ENCODE results near the gene COL26A1. TPM values are rescaled to one million over a fixed set of nuclear protein-coding genes. Genes with fewer than 3 reads are reported as not detected.

COL26A1 gene
- total RNA-seq, 1 experiment from 2014 or later: not detected

DNA sequence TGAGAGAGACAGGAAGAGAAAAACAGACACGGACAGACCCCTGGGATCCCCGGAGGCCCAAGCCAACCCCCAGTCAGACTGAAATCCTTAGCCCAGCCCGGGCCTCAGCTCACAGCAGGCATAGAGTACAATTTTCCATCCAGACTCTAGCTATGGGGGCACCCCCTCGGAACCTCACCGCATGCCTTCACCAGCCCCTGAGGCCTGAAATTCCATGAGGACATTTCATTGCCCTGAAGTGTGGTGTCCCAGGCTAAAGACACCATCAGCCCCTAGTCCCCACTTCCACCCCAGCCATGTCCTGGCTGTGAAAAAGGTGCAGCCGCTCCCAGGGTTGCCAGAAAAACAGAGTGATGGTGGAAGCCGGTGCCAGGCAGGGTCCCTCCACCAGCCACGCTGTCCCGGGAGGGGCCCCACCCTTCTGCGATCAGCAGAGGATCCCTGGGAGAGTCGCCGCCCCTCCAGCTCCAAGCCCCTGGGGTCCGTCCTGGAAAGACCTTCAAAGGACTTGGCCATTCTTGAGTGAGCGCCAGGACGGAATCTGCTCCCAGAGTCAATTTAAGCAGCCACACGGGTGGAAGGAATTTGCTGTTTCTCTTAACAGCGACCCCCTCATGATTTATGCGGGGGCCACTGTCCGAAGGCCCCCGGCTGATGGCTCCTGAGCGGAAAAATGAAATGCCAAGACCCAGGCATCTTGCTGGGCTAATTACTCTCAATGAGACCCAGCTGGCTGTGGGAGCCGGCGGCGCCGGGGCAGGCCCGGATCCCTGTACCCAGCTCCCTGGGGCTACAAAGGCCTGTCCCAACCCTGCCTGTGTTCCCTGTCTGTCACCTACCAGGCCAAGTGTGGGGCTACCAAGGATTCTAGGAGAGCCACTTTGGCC lies 243.2 kb downstream of the COL26A1 start:
- Histone ChIP-seq H3K9ac (ENCODE audit: low read length) (no peak overlapping the region), H3K27me3 (ENCODE audit: low read length) (no peaks in the 10 kb centered on the region), H2AFZ (ENCODE audit: low read length) (no peak overlapping the region), H3K4me1 (ENCODE audit: insufficient read depth, low read length) (peaks cover 9% of the 10 kb centered on the region; the same call in 1 of the 2 replicates), H3K9me3 (ENCODE audit: low read length) (no peaks in the 10 kb centered on the region), H3K4me2 (ENCODE audit: low read length) (no peak overlapping the region), H4K20me1 (ENCODE audit: low read length) (no peaks in the 10 kb centered on the region), H3K36me3 (ENCODE audit: low read depth, low read length) (no peaks in the 10 kb centered on the region), H3F3A (ENCODE audit: low read length, unreplicated experiment) (no peaks in the 10 kb centered on the region), H3K79me2 (ENCODE audit: low read length) (no peaks in the 10 kb centered on the region), H3K27ac (ENCODE audit: low read length) (no peak overlapping the region), H3K4me3 (ENCODE audit: low read length) (no peak overlapping the region), H3K9me2 (replicated peaks; ENCODE audit: low read length) (no peaks in the 10 kb centered on the region)
- BruUV-seq (replicated peaks): no TSS peak
- ChIA-PET CTCF (no interaction called here), POLR2A (ENCODE audit: unreplicated experiment) (no interaction called here)
- no peak for DNase-seq
- TF ChIP-seq, protein P1, sequence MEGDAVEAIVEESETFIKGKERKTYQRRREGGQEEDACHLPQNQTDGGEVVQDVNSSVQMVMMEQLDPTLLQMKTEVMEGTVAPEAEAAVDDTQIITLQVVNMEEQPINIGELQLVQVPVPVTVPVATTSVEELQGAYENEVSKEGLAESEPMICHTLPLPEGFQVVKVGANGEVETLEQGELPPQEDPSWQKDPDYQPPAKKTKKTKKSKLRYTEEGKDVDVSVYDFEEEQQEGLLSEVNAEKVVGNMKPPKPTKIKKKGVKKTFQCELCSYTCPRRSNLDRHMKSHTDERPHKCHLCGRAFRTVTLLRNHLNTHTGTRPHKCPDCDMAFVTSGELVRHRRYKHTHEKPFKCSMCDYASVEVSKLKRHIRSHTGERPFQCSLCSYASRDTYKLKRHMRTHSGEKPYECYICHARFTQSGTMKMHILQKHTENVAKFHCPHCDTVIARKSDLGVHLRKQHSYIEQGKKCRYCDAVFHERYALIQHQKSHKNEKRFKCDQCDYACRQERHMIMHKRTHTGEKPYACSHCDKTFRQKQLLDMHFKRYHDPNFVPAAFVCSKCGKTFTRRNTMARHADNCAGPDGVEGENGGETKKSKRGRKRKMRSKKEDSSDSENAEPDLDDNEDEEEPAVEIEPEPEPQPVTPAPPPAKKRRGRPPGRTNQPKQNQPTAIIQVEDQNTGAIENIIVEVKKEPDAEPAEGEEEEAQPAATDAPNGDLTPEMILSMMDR (conservative IDR thresholded peaks at IDR 0.05; ENCODE audit: low read depth, low read length): no peak
- TF ChIP-seq EZH2 (IDR thresholded peaks at IDR 0.05; ENCODE audit: low read length, unreplicated experiment): no peak
- no peak for TF ChIP-seq EZH2phosphoT487 (IDR thresholded peaks at IDR 0.05; ENCODE audit: borderline replicate concordance, low read length)
- no peak for ATAC-seq
- intact Hi-C loops (cut with micrococcal nuclease): no loop called here

DNA sequence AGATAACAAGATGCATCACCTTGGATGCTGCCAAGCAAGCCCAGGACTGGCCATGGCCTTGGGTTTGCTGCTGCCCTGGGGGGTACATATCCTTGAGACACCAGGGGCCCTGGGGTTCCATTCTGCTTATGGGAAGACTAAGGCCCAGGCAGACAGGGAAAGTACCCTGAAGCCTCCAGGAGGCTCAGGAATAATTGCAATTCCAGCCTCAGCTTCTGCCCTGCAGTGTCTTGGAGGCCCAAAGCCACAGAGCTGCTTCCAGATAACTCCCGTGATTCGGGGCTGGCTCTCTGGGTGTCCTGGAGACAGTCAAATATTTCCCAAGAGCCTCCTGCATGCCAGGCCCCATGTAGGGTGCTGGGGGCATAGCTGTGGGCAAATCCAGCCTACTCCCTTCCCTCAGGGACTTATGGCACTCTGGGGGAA lies 243.8 kb downstream of the COL26A1 start:
- ATAC-seq (no peak), DNase-seq (no peak)
- no peak overlapping the region for H2AFZ ChIP-seq (ENCODE audit: low read length)
- no peaks in the 10 kb centered on the region for H3K9me3 ChIP-seq (ENCODE audit: low read length)
- BruUV-seq (replicated peaks): no TSS peak
- no peak overlapping the region for H3K9ac ChIP-seq (ENCODE audit: low read length)
- H4K20me1 ChIP-seq (ENCODE audit: low read length): no peaks in the 10 kb centered on the region
- no peaks in the 10 kb centered on the region for H3K36me3 ChIP-seq (ENCODE audit: low read depth, low read length)
- H3K9me2 ChIP-seq (replicated peaks; ENCODE audit: low read length): no peaks in the 10 kb centered on the region
- H3K4me3 ChIP-seq (ENCODE audit: low read length): no peak overlapping the region
- no peaks in the 10 kb centered on the region for H3K27me3 ChIP-seq (ENCODE audit: low read length)
- no peak overlapping the region for H3K27ac ChIP-seq (ENCODE audit: low read length)
- CTCF ChIA-PET: no interaction called here
- POLR2A ChIA-PET (ENCODE audit: unreplicated experiment): no interaction called here
- H3K4me1 ChIP-seq (ENCODE audit: insufficient read depth, low read length): peaks cover 9% of the 10 kb centered on the region; the same call in 1 of the 2 replicates
- no peaks in the 10 kb centered on the region for H3F3A ChIP-seq (ENCODE audit: low read length, unreplicated experiment)
- H3K4me2 ChIP-seq (ENCODE audit: low read length): no peak overlapping the region
- TF ChIP-seq EZH2phosphoT487 (IDR thresholded peaks at IDR 0.05; ENCODE audit: borderline replicate concordance, low read length) (no peak), EZH2 (IDR thresholded peaks at IDR 0.05; ENCODE audit: low read length, unreplicated experiment) (no peak)
- TF ChIP-seq, protein P1 (conservative IDR thresholded peaks at IDR 0.05; ENCODE audit: low read depth, low read length): no peak
- intact Hi-C loops (cut with micrococcal nuclease): no loop called here
- no peaks in the 10 kb centered on the region for H3K79me2 ChIP-seq (ENCODE audit: low read length)

Other genes starting within 250 kb of the COL26A1 start
- 46.1 and 52.5 TPM in 2 replicates for gene SERPINE1, start 235.8 kb upstream of the COL26A1 start, total RNA-seq (2014; rRNA removed)
- 148 and 190 TPM in 2 replicates for gene AP1S1, start 208.4 kb upstream of the COL26A1 start, total RNA-seq (2014; rRNA removed)
- 1.6 and 2.5 TPM in 2 replicates for gene VGF, start 197.3 kb upstream of the COL26A1 start, total RNA-seq (2014; rRNA removed)
- gene NAT16, start 182.6 kb upstream of the COL26A1 start, total RNA-seq (2014; rRNA removed): 0.26 TPM in 1 of 2 replicates, not detected in the other
- not detected in 2 replicates for gene MOGAT3, start 161.8 kb upstream of the COL26A1 start, total RNA-seq (2014; rRNA removed)
- gene PLOD3, start 145.3 kb upstream of the COL26A1 start, total RNA-seq (2014; rRNA removed): 60.8 and 66.6 TPM in 2 replicates
- gene ZNHIT1, start 144.7 kb upstream of the COL26A1 start, total RNA-seq (2014; rRNA removed): 161 and 188 TPM in 2 replicates
- gene CLDN15, start 125.1 kb upstream of the COL26A1 start, total RNA-seq (2014; rRNA removed): 6.7 and 9.9 TPM in 2 replicates
- gene FIS1, start 117.8 kb upstream of the COL26A1 start, total RNA-seq (2014; rRNA removed): 146 and 199 TPM in 2 replicates
- 27.1 and 32.8 TPM in 2 replicates for gene IFT22, start 41.1 kb upstream of the COL26A1 start, total RNA-seq (2014; rRNA removed)

Measured in PC-3 (cell line).